ENCODE results near the gene MLLT6. TPM values are rescaled to one million over a fixed set of nuclear protein-coding genes. Genes with fewer than 3 reads are reported as not detected.

MLLT6 gene
- total and polyA plus RNA-seq, 2 of the 13 experiments (the other 11 are each of a cell fraction or from before 2014, with no cell fraction given), result 50.7 to 69.5 TPM

DNA sequence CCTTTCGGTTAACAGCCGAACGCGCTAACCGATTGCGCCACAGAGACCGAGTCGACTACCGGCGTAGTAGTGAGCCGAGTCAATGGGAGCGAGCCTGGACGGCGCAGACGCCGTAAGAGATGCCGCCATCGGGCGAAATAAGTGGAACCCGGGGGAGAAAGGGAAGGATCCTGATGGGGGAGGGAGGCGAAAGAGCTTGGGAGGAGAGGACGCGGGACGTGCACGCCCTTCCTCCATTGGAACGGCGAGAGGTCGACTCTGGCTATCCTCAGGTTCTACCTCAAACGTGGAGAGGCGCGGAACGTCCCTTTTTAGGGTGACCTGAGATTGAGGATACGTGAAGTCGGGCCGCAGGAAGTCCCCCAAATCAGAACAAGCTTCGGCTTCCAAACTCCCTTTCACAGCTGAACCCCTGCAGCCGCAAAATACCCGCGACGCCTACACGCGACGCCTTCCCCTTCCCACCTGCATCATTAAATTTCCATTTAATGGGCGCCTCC lies 46.8 kb downstream of the MLLT6 start (continued):
- TF ChIP-seq, protein P1, sequence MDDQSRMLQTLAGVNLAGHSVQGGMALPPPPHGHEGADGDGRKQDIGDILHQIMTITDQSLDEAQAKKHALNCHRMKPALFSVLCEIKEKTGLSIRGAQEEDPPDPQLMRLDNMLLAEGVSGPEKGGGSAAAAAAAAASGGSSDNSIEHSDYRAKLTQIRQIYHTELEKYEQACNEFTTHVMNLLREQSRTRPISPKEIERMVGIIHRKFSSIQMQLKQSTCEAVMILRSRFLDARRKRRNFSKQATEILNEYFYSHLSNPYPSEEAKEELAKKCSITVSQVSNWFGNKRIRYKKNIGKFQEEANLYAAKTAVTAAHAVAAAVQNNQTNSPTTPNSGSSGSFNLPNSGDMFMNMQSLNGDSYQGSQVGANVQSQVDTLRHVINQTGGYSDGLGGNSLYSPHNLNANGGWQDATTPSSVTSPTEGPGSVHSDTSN (CRISPR knock-in tag; IDR thresholded peaks at IDR 0.05; ENCODE audit: borderline replicate concordance), result no peak
- peak; percentile 74 for TF ChIP-seq KAT8 (CRISPR knock-in tag; IDR thresholded peaks at IDR 0.05)
- peak; percentile 65 for TF ChIP-seq TEAD3 (CRISPR knock-in tag; optimal IDR thresholded peaks at IDR 0.05; ENCODE audit: borderline replicate concordance)
- peak; percentile 81; the same call in 1 of the 2 replicates for TF ChIP-seq ZNF790 (CRISPR knock-in tag; IDR thresholded peaks at IDR 0.05; ENCODE audit: borderline replicate concordance)
- TF ChIP-seq ZNF746 (CRISPR knock-in tag; IDR thresholded peaks at IDR 0.05), result peak; percentile 55; the same call in 1 of the 2 replicates
- no peak for TF ChIP-seq SP2 (CRISPR knock-in tag; IDR thresholded peaks at IDR 0.05)
- no peak for TF ChIP-seq NPAS2 (CRISPR knock-in tag; IDR thresholded peaks at IDR 0.05; ENCODE audit: borderline replicate concordance)
- TF ChIP-seq ZBTB39 (CRISPR knock-in tag; IDR thresholded peaks at IDR 0.05), result no peak
- TF ChIP-seq SP5 (CRISPR knock-in tag; IDR thresholded peaks at IDR 0.05; ENCODE audit: borderline replicate concordance, low read depth), result no peak
- peak; percentile 97 for TF ChIP-seq ZNF777 (CRISPR knock-in tag; IDR thresholded peaks at IDR 0.05)
- no peak for TF ChIP-seq ZFP36L2 (CRISPR knock-in tag; IDR thresholded peaks at IDR 0.05)
- no peak; the same call in 1 of the 2 replicates for TF ChIP-seq SALL2 (CRISPR knock-in tag; IDR thresholded peaks at IDR 0.05)
- TF ChIP-seq HOXA7 (CRISPR knock-in tag; IDR thresholded peaks at IDR 0.05), result no peak
- TF ChIP-seq, protein P2, sequence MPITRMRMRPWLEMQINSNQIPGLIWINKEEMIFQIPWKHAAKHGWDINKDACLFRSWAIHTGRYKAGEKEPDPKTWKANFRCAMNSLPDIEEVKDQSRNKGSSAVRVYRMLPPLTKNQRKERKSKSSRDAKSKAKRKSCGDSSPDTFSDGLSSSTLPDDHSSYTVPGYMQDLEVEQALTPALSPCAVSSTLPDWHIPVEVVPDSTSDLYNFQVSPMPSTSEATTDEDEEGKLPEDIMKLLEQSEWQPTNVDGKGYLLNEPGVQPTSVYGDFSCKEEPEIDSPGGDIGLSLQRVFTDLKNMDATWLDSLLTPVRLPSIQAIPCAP (CRISPR knock-in tag; IDR thresholded peaks at IDR 0.05; ENCODE audit: low read depth), result no peak
- no peak for TF ChIP-seq HNRNPL (IDR thresholded peaks at IDR 0.05; ENCODE audit: low read depth, low read length)
- TF ChIP-seq ZSCAN29 (CRISPR knock-in tag; conservative IDR thresholded peaks at IDR 0.05), result no peak; the same call in none of the 2 replicates
- TF ChIP-seq ZNF543 (CRISPR knock-in tag; IDR thresholded peaks at IDR 0.05), result no peak
- TF ChIP-seq MEIS1 (CRISPR knock-in tag; IDR thresholded peaks at IDR 0.05; ENCODE audit: borderline replicate concordance), result 0 out of 2 replicates have a peak, but pooled peaks have one; percentile 11
- no peak for TF ChIP-seq SRSF9 (IDR thresholded peaks at IDR 0.05; ENCODE audit: borderline replicate concordance, insufficient read depth, low read depth, low read length, poor library complexity, severe bottlenecking)
- peak; percentile 85; the same call in 1 of the 2 replicates for TF ChIP-seq BORCS8-MEF2B (CRISPR knock-in tag; IDR thresholded peaks at IDR 0.05)
- no peak for TF ChIP-seq ZSCAN20 (CRISPR knock-in tag; IDR thresholded peaks at IDR 0.05; ENCODE audit: borderline replicate concordance)
- TF ChIP-seq GZF1 (CRISPR knock-in tag; IDR thresholded peaks at IDR 0.05), result peak; percentile 47; the same call in 1 of the 2 replicates
- no peak; the same call in 1 of the 2 replicates for TF ChIP-seq MIER3 (CRISPR knock-in tag; IDR thresholded peaks at IDR 0.05; ENCODE audit: borderline replicate concordance)
- TF ChIP-seq ZBTB7B (CRISPR knock-in tag; IDR thresholded peaks at IDR 0.05), result peak; percentile 74; the same call in 1 of the 2 replicates
- TF ChIP-seq STAG1 (CRISPR knock-in tag; IDR thresholded peaks at IDR 0.05), result no peak
- TF ChIP-seq ZNF468 (CRISPR knock-in tag; IDR thresholded peaks at IDR 0.05), result no peak
- TF ChIP-seq ZNF883 (CRISPR knock-in tag; IDR thresholded peaks at IDR 0.05; ENCODE audit: not compliant biosample characterization), result peak; percentile 61
- TF ChIP-seq NR2F6 (IDR thresholded peaks at IDR 0.05), result no peak
- peak; percentile 62; the same call in 1 of the 2 replicates for TF ChIP-seq NR2F6 (CRISPR knock-in tag; IDR thresholded peaks at IDR 0.05)
- TF ChIP-seq BRD4 (CRISPR knock-in tag; IDR thresholded peaks at IDR 0.05), result peak; percentile 64

Measured in HepG2 (cell line).